Umbilical cord (tissue), 1 donor: ENCODE measurements around the gene ZAR1. TPM values are rescaled to one million over a fixed set of nuclear protein-coding genes. Genes with fewer than 3 reads are reported as not detected.

ENCODE experiments used
- total RNA-seq: library from RNA; depleted of rRNA; stranded (reverse); fragments of >200 nt; gene quantifications from one replicate; pipeline ENCODE4 v1.2.3, GENCODE V29; 2014; ENCODE audit warnings: low replicate concordance; ENCODE audit not compliant: insufficient read depth

ZAR1 gene
- total RNA-seq, 1 donor from 2014 or later: 0.48 TPM

Other genes starting within 250 kb of the ZAR1 start
- gene TEC, start 220.4 kb upstream of the ZAR1 start, total RNA-seq: 5.1 TPM
- 64.0 TPM for gene SLAIN2, start 148.7 kb upstream of the ZAR1 start, total RNA-seq
- not detected for gene SLC10A4, start 6.9 kb upstream of the ZAR1 start, total RNA-seq